ENCODE measurements around the gene DUSP15. TPM values are rescaled to one million over a fixed set of nuclear protein-coding genes. Genes with fewer than 3 reads are reported as not detected.
"Not testable (repeated sequence)": the region's sequence is repeated elsewhere in the genome, so short reads cannot be mapped to it uniquely, and the experiment has no call there.

The DUSP15 gene
- total RNA-seq, 1 donor from 2014 or later: 0.45 TPM

GRCh38 chr20:31831211-31831610, 39.1 kb downstream of the DUSP15 start:
- Histone ChIP-seq H2AFZ (replicated peaks) (no peak overlapping the region), H3F3A (ENCODE audit: low read depth) (no peaks in the 10 kb centered on the region), H3K4me3 (no peak overlapping the region), H3K27ac (no peak overlapping the region), H3K27me3 (no peaks in the 10 kb centered on the region), H3K4me2 (no peak overlapping the region), H3K79me2 (ENCODE audit: low read depth) (no peaks in the 10 kb centered on the region), H4K20me1 (ENCODE audit: low read depth) (no peaks in the 10 kb centered on the region), H3K4me1 (peaks cover 6% of the 10 kb centered on the region), H3K9ac (no peak overlapping the region), H3K36me3 (no peaks in the 10 kb centered on the region), H3K9me3 (ENCODE audit: low read depth) (no peaks in the 10 kb centered on the region)
- DNase-seq (ENCODE audit: low spot score): no peak
- Mint-ChIP-seq H3K4me3 (no peak overlapping the region), H3K27me3 (ENCODE audit: insufficient read depth, low read depth) (peaks cover 5% of the 10 kb centered on the region), H3K27ac (no peak overlapping the region), H3K36me3 (no peaks in the 10 kb centered on the region), H3K4me1 (peaks cover 22% of the 10 kb centered on the region), H3K9me3 (no peaks in the 10 kb centered on the region)
- TF ChIP-seq EZH2 (IDR thresholded peaks at IDR 0.05): no peak
- TF ChIP-seq EZH2phosphoT487 (IDR thresholded peaks at IDR 0.05): no peak
- TF ChIP-seq CTCF (IDR thresholded peaks at IDR 0.05): no peak

- no peak overlapping the region for H3K27ac Mint-ChIP-seq
- Histone ChIP-seq H3K9ac (no peak overlapping the region), H2AFZ (replicated peaks) (no peak overlapping the region), H3K4me2 (no peak overlapping the region), H3K27me3 (no peaks in the 10 kb centered on the region), H3K27ac (no peak overlapping the region), H3K4me3 (no peak overlapping the region), H3K4me1 (peaks cover 6% of the 10 kb centered on the region), H3K9me3 (ENCODE audit: low read depth) (no peaks in the 10 kb centered on the region), H4K20me1 (ENCODE audit: low read depth) (no peaks in the 10 kb centered on the region), H3K36me3 (no peaks in the 10 kb centered on the region), H3F3A (ENCODE audit: low read depth) (no peaks in the 10 kb centered on the region), H3K79me2 (ENCODE audit: low read depth) (no peaks in the 10 kb centered on the region)
- no peaks in the 10 kb centered on the region for H3K9me3 Mint-ChIP-seq
- H3K27me3 Mint-ChIP-seq (ENCODE audit: insufficient read depth, low read depth): peaks cover 5% of the 10 kb centered on the region
- H3K4me1 Mint-ChIP-seq: peaks cover 18% of the 10 kb centered on the region
- H3K36me3 Mint-ChIP-seq: no peaks in the 10 kb centered on the region
- DNase-seq (ENCODE audit: low spot score): no peak
- no peak for TF ChIP-seq EZH2 (IDR thresholded peaks at IDR 0.05)
- no peak for TF ChIP-seq CTCF (IDR thresholded peaks at IDR 0.05)
- TF ChIP-seq EZH2phosphoT487 (IDR thresholded peaks at IDR 0.05): no peak
- no peak overlapping the region for H3K4me3 Mint-ChIP-seq
Measured at GRCh38 chr20:31830406-31830981, 39.8 kb downstream of the DUSP15 start.

- Mint-ChIP-seq H3K36me3 (no peaks in the 10 kb centered on the region), H3K27me3 (ENCODE audit: insufficient read depth, low read depth) (peaks cover 5% of the 10 kb centered on the region), H3K27ac (no peak overlapping the region), H3K4me3 (no peak overlapping the region), H3K4me1 (peaks cover 11% of the 10 kb centered on the region), H3K9me3 (no peaks in the 10 kb centered on the region)
- H3F3A ChIP-seq (ENCODE audit: low read depth): no peaks in the 10 kb centered on the region
- no peak overlapping the region for H3K27ac ChIP-seq
- H3K4me2 ChIP-seq: no peak overlapping the region
- TF ChIP-seq CTCF (IDR thresholded peaks at IDR 0.05) (no peak), EZH2phosphoT487 (IDR thresholded peaks at IDR 0.05) (no peak), EZH2 (IDR thresholded peaks at IDR 0.05) (no peak)
- no peaks in the 10 kb centered on the region for H3K9me3 ChIP-seq (ENCODE audit: low read depth)
- no peak overlapping the region for H3K4me3 ChIP-seq
- H2AFZ ChIP-seq (replicated peaks): no peak overlapping the region
- no peaks in the 10 kb centered on the region for H3K79me2 ChIP-seq (ENCODE audit: low read depth)
- H3K36me3 ChIP-seq: no peaks in the 10 kb centered on the region
- H3K9ac ChIP-seq: no peak overlapping the region
- DNase-seq (ENCODE audit: low spot score): no peak
- H4K20me1 ChIP-seq (ENCODE audit: low read depth): no peaks in the 10 kb centered on the region
- H3K4me1 ChIP-seq: peaks cover 6% of the 10 kb centered on the region
- H3K27me3 ChIP-seq: no peaks in the 10 kb centered on the region
Measured at GRCh38 chr20:31829731-31830130, 40.6 kb downstream of the DUSP15 start.

- not testable (repeated sequence) for H3K9ac ChIP-seq; H3K36me3 ChIP-seq; H3K36me3 Mint-ChIP-seq; H3K79me2 ChIP-seq (ENCODE audit: low read depth); H3K4me2 ChIP-seq; H3F3A ChIP-seq (ENCODE audit: low read depth); H3K27ac ChIP-seq; H3K4me1 ChIP-seq; H3K27me3 ChIP-seq; H4K20me1 ChIP-seq (ENCODE audit: low read depth); H3K4me3 Mint-ChIP-seq; H3K27ac Mint-ChIP-seq; H3K27me3 Mint-ChIP-seq (ENCODE audit: insufficient read depth, low read depth); H3K9me3 ChIP-seq (ENCODE audit: low read depth); H3K4me3 ChIP-seq; H3K9me3 Mint-ChIP-seq; H2AFZ ChIP-seq (replicated peaks); DNase-seq (ENCODE audit: low spot score)
- peaks cover 18% of the 10 kb centered on the region for H3K4me1 Mint-ChIP-seq
Measured at GRCh38 chr20:31828016-31828415, 42.3 kb downstream of the DUSP15 start.

All from neural progenitor cell (in vitro differentiated cells).